Panc1 (cell line): ENCODE results near the gene NKX6-2. TPM values are rescaled to one million over a fixed set of nuclear protein-coding genes. Genes with fewer than 3 reads are reported as not detected.

Source experiments
- ATAC-seq: fragments of 200-7000 bp; cut with Tn5 transposase; 2 replicates; pipeline ENCODE4 v1.9.1; 2020; ENCODE audit warnings: mild to moderate bottlenecking, moderate library complexity
- BruUV-seq: library from RNA; stranded (reverse); fragments of 400-500 nt; replicated peaks from 2 replicates; lab custom pipeline; 2021; lab: Mats Ljungman, UMichigan
- CTCF ChIA-PET: fragments of 300-600 bp; sonication (Branson Sonifier 250); formaldehyde crosslinking; loops from one replicate; lab custom pipeline; 2022; ENCODE audit warnings: antibody characterized with exemption; lab: Charles Lee
- POLR2A ChIA-PET: fragments of 300-600 bp; sonication (Branson Sonifier 250); formaldehyde crosslinking; loops from one replicate; lab custom pipeline; 2022; ENCODE audit warnings: antibody characterized with exemption; lab: Charles Lee
- DNase-seq: peaks from one replicate; pipeline ENCODE4 v3.0.0-alpha.2; 2010; ENCODE audit warnings: low read depth, low spot score
- H3K27ac ChIP-seq: 2 replicates; pipeline ENCODE4 v1.5.1; 2011; ENCODE audit warnings: mild to moderate bottlenecking, low read length, inconsistent platforms
- H3K27me3 ChIP-seq: fragments of 200-500 bp; sonication (Bioruptor generic); 2 replicates; pipeline ENCODE4 v1.6.0; 2014; ENCODE audit warnings: low read length, inconsistent platforms; ENCODE audit not compliant: control insufficient read depth, insufficient read depth
- H3K36me3 ChIP-seq: fragments of 200-500 bp; sonication (Bioruptor generic); 2 replicates; pipeline ENCODE4 v1.5.1; 2014; ENCODE audit warnings: inconsistent platforms, mild to moderate bottlenecking, low read length, moderate library complexity; ENCODE audit not compliant: control insufficient read depth, insufficient read depth
- H3K4me1 ChIP-seq: 2 replicates; pipeline ENCODE4 v1.5.1; 2011; ENCODE audit warnings: inconsistent platforms, mild to moderate bottlenecking, low read length, moderate library complexity; ENCODE audit not compliant: control insufficient read depth, insufficient read depth
- H3K4me3 ChIP-seq, 2 experiments: 2 replicates each; pipeline ENCODE4 v1.5.1; 2011 to 2012; ENCODE audit warnings: low read depth in 2 of 2, low read length in 2 of 2, mild to moderate bottlenecking in 2 of 2, inconsistent platforms in 1 of 2, moderate library complexity in 1 of 2
- H3K9me3 ChIP-seq: fragments of 200-500 bp; sonication (Bioruptor generic); 2 replicates; pipeline ENCODE4 v1.5.1; 2014; ENCODE audit warnings: low read depth, mild to moderate bottlenecking, inconsistent platforms, low read length, moderate library complexity; ENCODE audit not compliant: control insufficient read depth, insufficient read depth
- CTCF ChIP-seq: fragments of 450-650 bp; IDR thresholded peaks from 2 replicates; pipeline ENCODE4 v1.5.1; 2017; ENCODE audit warnings: mild to moderate bottlenecking
- POLR2AphosphoS5 ChIP-seq: IDR thresholded peaks from 2 replicates; pipeline ENCODE4 v1.6.1; 2012; ENCODE audit warnings: mild to moderate bottlenecking, low read depth, low read length, moderate library complexity
- REST ChIP-seq, 2 experiments: IDR thresholded peaks; 2 replicates each; pipeline ENCODE4 v1.6.1; 2011 to 2012; ENCODE audit warnings: low read depth in 2 of 2, control low read depth in 1 of 2, low read length in 1 of 2, mild to moderate bottlenecking in 1 of 2, moderate library complexity in 1 of 2; ENCODE audit not compliant: insufficient read depth in 1 of 2
- SIN3A ChIP-seq: IDR thresholded peaks from 2 replicates; pipeline ENCODE4 v1.6.1; 2012; ENCODE audit warnings: low read depth, mild to moderate bottlenecking, low read length, moderate library complexity, borderline replicate concordance; ENCODE audit not compliant: insufficient read depth
- TCF7L2 ChIP-seq: IDR thresholded peaks from 2 replicates; pipeline ENCODE4 v1.6.1; 2011; ENCODE audit warnings: mild to moderate bottlenecking, low read depth, low read length, inconsistent platforms
- in situ Hi-C: cut with HindIII; loops from 2 replicates; pipeline ENCODE4 v1.10.0; 2016; ENCODE audit warnings: low sequenced_read_pairs, low pct_unique_long_range_greater_than_20kb
- intact Hi-C: fragments of 100-400 bp; cut with micrococcal nuclease; formaldehyde crosslinking; loops from one replicate; pipeline ENCODE4 v1.10.0; 2022; ENCODE audit not compliant: unreplicated experiment
- total RNA-seq: library from RNA; stranded (reverse); gene quantifications from one replicate; pipeline ENCODE4 v1.2.1, GENCODE V29; 2021; ENCODE audit not compliant: unreplicated experiment

The NKX6-2 gene
- total RNA-seq, 1 experiment from 2014 or later = 1.6 TPM

- TF ChIP-seq SIN3A = no peak
- TF ChIP-seq CTCF = no peak
- no peak for TF ChIP-seq POLR2AphosphoS5
- TF ChIP-seq REST (IDR thresholded peaks at IDR 0.05; ENCODE audit: insufficient read depth in 1 of 2, low read depth in 2 of 2, low read length in 1 of 2) = no peak
- no peak for TF ChIP-seq TCF7L2
- no peaks in the 10 kb centered on the region for H3K4me1 ChIP-seq
- H3K9me3 ChIP-seq = peaks cover 4% of the 10 kb centered on the region; the same call in 1 of the 2 replicates
- intact Hi-C loops = no loop called here
- no TSS peak for BruUV-seq
- H3K27ac ChIP-seq = no peak overlapping the region
- ChIA-PET POLR2A (no interaction called here), CTCF (no interaction called here)
- in situ Hi-C loops = no loop called here
- H3K4me3 ChIP-seq = no peak overlapping the region
- H3K36me3 ChIP-seq = no peaks in the 10 kb centered on the region
- no peaks in the 10 kb centered on the region for H3K27me3 ChIP-seq
- DNase-seq (no peak), ATAC-seq (no peak)
Measured at GRCh38 chr10:132758865-132759264, 27.1 kb downstream of the NKX6-2 start.

- ATAC-seq = no peak
- in situ Hi-C loops = no loop called here
- DNase-seq = no peak
Measured at GRCh38 chr10:132757171-132757570, 28.8 kb downstream of the NKX6-2 start.

More at GRCh38 chr10:132757171-132757570, 28.8 kb downstream of the NKX6-2 start:
- no peaks in the 10 kb centered on the region for H3K4me1 ChIP-seq
- TF ChIP-seq TCF7L2 (no peak), REST (IDR thresholded peaks at IDR 0.05; ENCODE audit: insufficient read depth in 1 of 2, low read depth in 2 of 2, low read length in 1 of 2) (no peak)
- no TSS peak for BruUV-seq
- intact Hi-C loops = no loop called here
- no peaks in the 10 kb centered on the region for H3K36me3 ChIP-seq
- H3K27me3 ChIP-seq = no peaks in the 10 kb centered on the region
- POLR2A ChIA-PET = no interaction called here
- no peak overlapping the region for H3K4me3 ChIP-seq
- H3K9me3 ChIP-seq = peaks cover 4% of the 10 kb centered on the region; the same call in 1 of the 2 replicates
- H3K27ac ChIP-seq = no peak overlapping the region
- CTCF ChIA-PET = no interaction called here
